GM23338 (cell line): ENCODE results near the gene GAB1. TPM values are rescaled to one million over a fixed set of nuclear protein-coding genes. Genes with fewer than 3 reads are reported as not detected.

Experiments
- ATAC-seq: fragments of 200-7000 bp; cut with Tn5 transposase; 3 replicates; pipeline ENCODE4 v1.9.1; 2020
- DNase-seq: peaks from one replicate; pipeline ENCODE4 v3.0.0-alpha.2; 2015; ENCODE audit warnings: low spot score
- H2AFZ ChIP-seq: fragments of 200-600 bp; sonication (generic); 2 replicates; pipeline ENCODE4 v1.8.0; 2016; ENCODE audit warnings: antibody characterized with exemption, mild to moderate bottlenecking, moderate library complexity
- H3F3A ChIP-seq: fragments of 200-600 bp; sonication (generic); replicated peaks from 2 replicates; pipeline ENCODE4 v1.8.0; 2017; ENCODE audit warnings: antibody characterized with exemption, mixed run types, low read depth
- H3K27ac ChIP-seq: fragments of 200-600 bp; sonication (generic); 2 replicates; pipeline ENCODE4 v1.6.1; 2016; ENCODE audit warnings: low read depth
- H3K27me3 ChIP-seq: fragments of 200-600 bp; sonication (generic); 2 replicates; pipeline ENCODE4 v1.8.0; 2016; ENCODE audit warnings: mild to moderate bottlenecking, mixed run types, moderate library complexity; ENCODE audit not compliant: insufficient read depth
- H3K36me3 ChIP-seq: fragments of 200-600 bp; sonication (generic); 2 replicates; pipeline ENCODE4 v1.8.0; 2016; ENCODE audit warnings: mild to moderate bottlenecking; ENCODE audit not compliant: insufficient read depth
- H3K4me1 ChIP-seq: fragments of 200-600 bp; sonication (generic); 2 replicates; pipeline ENCODE4 v1.8.0; 2016; ENCODE audit warnings: mild to moderate bottlenecking, moderate library complexity; ENCODE audit not compliant: insufficient read depth
- H3K4me2 ChIP-seq: fragments of 200-600 bp; sonication (generic); 2 replicates; pipeline ENCODE4 v1.7.1; 2017; ENCODE audit warnings: mixed run types
- H3K4me3 ChIP-seq: fragments of 200-600 bp; sonication (generic); 2 replicates; pipeline ENCODE4 v1.6.1; 2016; ENCODE audit warnings: mixed run types
- H3K79me2 ChIP-seq: fragments of 200-600 bp; sonication (generic); replicated peaks from 2 replicates; pipeline ENCODE4 v1.8.0; 2017; ENCODE audit warnings: mild to moderate bottlenecking; ENCODE audit not compliant: insufficient read depth
- H3K9me2 ChIP-seq: fragments of 200-600 bp; sonication (generic); 2 replicates; pipeline ENCODE4 v1.8.0; 2017; ENCODE audit not compliant: insufficient read depth
- H4K20me1 ChIP-seq: fragments of 200-600 bp; sonication (generic); replicated peaks from 2 replicates; pipeline ENCODE4 v1.8.0; 2017; ENCODE audit warnings: mild to moderate bottlenecking; ENCODE audit not compliant: insufficient read depth
- H3K27ac Mint-ChIP-seq: 2 replicates; pipeline ENCODE4 v1.8.0; 2020; ENCODE audit warnings: inconsistent platforms, mild to moderate bottlenecking, moderate library complexity, mixed read lengths
- H3K27me3 Mint-ChIP-seq: 3 replicates; pipeline ENCODE4 v1.8.0; 2022; ENCODE audit warnings: low read depth, mild to moderate bottlenecking, moderate library complexity, mixed read lengths, inconsistent platforms; ENCODE audit not compliant: insufficient read depth, poor library complexity
- H3K36me3 Mint-ChIP-seq: 3 replicates; pipeline ENCODE4 v1.8.0; 2021; ENCODE audit warnings: low read depth, mild to moderate bottlenecking, inconsistent platforms, moderate library complexity, mixed read lengths
- H3K4me1 Mint-ChIP-seq: 3 replicates; pipeline ENCODE4 v1.8.0; 2020; ENCODE audit warnings: mild to moderate bottlenecking, inconsistent platforms, mixed read lengths
- H3K4me3 Mint-ChIP-seq: 3 replicates; pipeline ENCODE4 v1.8.0; 2021; ENCODE audit warnings: moderate library complexity, mild to moderate bottlenecking, inconsistent platforms, mixed read lengths
- H3K9me3 Mint-ChIP-seq: 3 replicates; pipeline ENCODE4 v1.8.0; 2020; ENCODE audit warnings: moderate library complexity, mild to moderate bottlenecking, inconsistent platforms, mixed read lengths
- CREB1 ChIP-seq: fragments of 250-450 bp; sonication (Bioruptor Pico); IDR thresholded peaks from 2 replicates; pipeline ENCODE4 v1.5.0; 2020; ENCODE audit warnings: low read depth, mild to moderate bottlenecking, moderate library complexity
- ETS1 ChIP-seq: IDR thresholded peaks from 2 replicates; pipeline ENCODE4 v1.6.1; 2016; ENCODE audit warnings: antibody characterized with exemption
- EZH2 ChIP-seq: fragments of 200-600 bp; sonication (generic); IDR thresholded peaks from one replicate; pipeline ENCODE4 v1.8.0; 2017; ENCODE audit warnings: antibody characterized with exemption, mild to moderate bottlenecking, low read depth; ENCODE audit not compliant: unreplicated experiment
- EZH2phosphoT487 ChIP-seq: fragments of 200-600 bp; sonication (generic); IDR thresholded peaks from one replicate; pipeline ENCODE4 v1.8.1; 2018; ENCODE audit warnings: antibody characterized with exemption; ENCODE audit not compliant: unreplicated experiment
- NANOG ChIP-seq: IDR thresholded peaks from 2 replicates; pipeline ENCODE4 v1.6.1; 2016; ENCODE audit warnings: antibody characterized with exemption, borderline replicate concordance
- REST ChIP-seq: IDR thresholded peaks from one replicate; pipeline ENCODE4 v1.6.1; 2018; ENCODE audit warnings: antibody characterized with exemption; ENCODE audit not compliant: unreplicated experiment
- STAT1 ChIP-seq: IDR thresholded peaks from one replicate; pipeline ENCODE4 v1.6.1; 2016; ENCODE audit warnings: antibody characterized with exemption; ENCODE audit not compliant: unreplicated experiment
- ZNF114 ChIP-seq: fragments of 250-450 bp; sonication (Bioruptor Pico); IDR thresholded peaks from 2 replicates; pipeline ENCODE4 v1.5.0; 2020; ENCODE audit warnings: mild to moderate bottlenecking, moderate library complexity
- polyA plus RNA-seq: library from polyadenylated mRNA; unstranded; fragments of >200 nt; fragmentation: Nextera tagmentation; extraction: Ambion mirVana; gene quantifications from 2 replicates; pipeline ENCODE4 v1.2.1, GENCODE V29; 2016
- total RNA-seq: library from RNA; depleted of rRNA; stranded (reverse); fragments of >200 nt; shearing (Covaris generic); gene quantifications from 2 replicates; pipeline ENCODE4 v1.2.3, GENCODE V29; 2014

Gene GAB1
- total and polyA plus RNA-seq, 2 experiments from 2014 or later = 4.0 to 18.4 TPM

- TF ChIP-seq STAT1 (no peak), REST (no peak), ETS1 (no peak), ZNF114 (CRISPR knock-in tag) (no peak), NANOG (no peak), CREB1 (CRISPR knock-in tag) (no peak)
Observed at GRCh38 chr4:143344041-143344440, 7.4 kb downstream of the GAB1 start (continued).

- H3K36me3 Mint-ChIP-seq = no peaks in the 10 kb centered on the region
- H3K4me3 Mint-ChIP-seq = no peak overlapping the region
- no peaks in the 10 kb centered on the region for H3K9me3 Mint-ChIP-seq
- Histone ChIP-seq H3K27ac (no peak overlapping the region), H3F3A (no peaks in the 10 kb centered on the region), H3K4me3 (no peak overlapping the region), H3K4me2 (0 out of 2 replicates have a peak overlapping the region, but pooled peaks have one; percentile 25), H3K27me3 (no peaks in the 10 kb centered on the region), H3K79me2 (peaks cover 74% of the 10 kb centered on the region), H4K20me1 (peaks cover 14% of the 10 kb centered on the region; the same call in 1 of the 2 replicates), H3K4me1 (peaks cover 30% of the 10 kb centered on the region), H3K36me3 (no peaks in the 10 kb centered on the region), H2AFZ (no peak overlapping the region), H3K9me2 (no peaks in the 10 kb centered on the region)
- DNase-seq = no peak
- H3K27me3 Mint-ChIP-seq = no peaks in the 10 kb centered on the region
- no peak for ATAC-seq
- H3K27ac Mint-ChIP-seq = no peak overlapping the region
- H3K4me1 Mint-ChIP-seq = peaks cover 48% of the 10 kb centered on the region
- no peak for TF ChIP-seq EZH2
- no peak for TF ChIP-seq CREB1 (CRISPR knock-in tag)
- TF ChIP-seq NANOG = no peak
- TF ChIP-seq REST = no peak
- TF ChIP-seq ZNF114 (CRISPR knock-in tag) = no peak
- no peak for TF ChIP-seq ETS1
- TF ChIP-seq STAT1 = no peak
- TF ChIP-seq EZH2phosphoT487 = no peak
Observed at GRCh38 chr4:143344774-143345173, 8.1 kb downstream of the GAB1 start.
